PC-9 (cell line): ENCODE data around the gene FAM168A. TPM values are rescaled to one million over a fixed set of nuclear protein-coding genes. Genes with fewer than 3 reads are reported as not detected.

Experiments used
- BruUV-seq: library from RNA; stranded (reverse); fragments of 400-500 nt; replicated peaks from 2 replicates; lab custom pipeline; 2021; lab: Mats Ljungman, UMichigan
- CTCF ChIA-PET: fragments of 300-600 bp; sonication (Branson Sonifier 250); formaldehyde crosslinking; loops from one replicate; lab custom pipeline; 2022; ENCODE audit warnings: antibody characterized with exemption; lab: Charles Lee
- POLR2A ChIA-PET: fragments of 300-600 bp; sonication (Branson Sonifier 250); formaldehyde crosslinking; loops from one replicate; lab custom pipeline; 2022; ENCODE audit warnings: antibody characterized with exemption; ENCODE audit not compliant: unreplicated experiment; lab: Charles Lee
- DNase-seq, 2 experiments: peaks; one replicate each; pipeline versions ENCODE4 v3.0.0 to v3.0.0-alpha.2; 2015 to 2022; ENCODE audit warnings: mixed read lengths in 1 of 2
- H2AFZ ChIP-seq: fragments of 200-600 bp; sonication (generic); 2 replicates; pipeline ENCODE4 v1.8.1; 2017; ENCODE audit warnings: antibody characterized with exemption
- H3F3A ChIP-seq: fragments of 200-600 bp; sonication (generic); 2 replicates; pipeline ENCODE4 v1.8.1; 2017; ENCODE audit warnings: antibody characterized with exemption, mild to moderate bottlenecking, low read depth; ENCODE audit not compliant: insufficient read depth
- H3K27ac ChIP-seq: fragments of 200-600 bp; sonication (generic); 2 replicates; pipeline ENCODE4 v1.6.1; 2016; ENCODE audit warnings: mixed run types
- H3K27me3 ChIP-seq: fragments of 200-600 bp; sonication (generic); 2 replicates; pipeline ENCODE4 v1.6.1; 2016; ENCODE audit warnings: low read depth, mixed run types; ENCODE audit not compliant: insufficient read depth
- H3K36me3 ChIP-seq: fragments of 200-600 bp; sonication (generic); 2 replicates; pipeline ENCODE4 v1.6.1; 2016; ENCODE audit warnings: low read depth, mixed run types
- H3K4me1 ChIP-seq: fragments of 200-600 bp; sonication (generic); replicated peaks from 2 replicates; pipeline ENCODE4 v1.6.1; 2016; ENCODE audit warnings: mixed run types; ENCODE audit not compliant: insufficient read depth
- H3K4me2 ChIP-seq: fragments of 200-600 bp; sonication (generic); 2 replicates; pipeline ENCODE4 v1.6.1; 2017; ENCODE audit warnings: mixed run types
- H3K4me3 ChIP-seq: fragments of 200-600 bp; sonication (generic); 2 replicates; pipeline ENCODE4 v1.6.1; 2016; ENCODE audit warnings: mixed run types
- H3K79me2 ChIP-seq: fragments of 200-600 bp; sonication (generic); 2 replicates; pipeline ENCODE4 v1.6.1; 2017; ENCODE audit warnings: low read depth, mixed run types
- H3K9me2 ChIP-seq: fragments of 200-600 bp; sonication (generic); 2 replicates; pipeline ENCODE4 v1.8.1; 2017; ENCODE audit warnings: mild to moderate bottlenecking; ENCODE audit not compliant: insufficient read depth
- H3K9me3 ChIP-seq: fragments of 200-600 bp; sonication (generic); 2 replicates; pipeline ENCODE4 v1.8.1; 2016; ENCODE audit warnings: low read depth; ENCODE audit not compliant: insufficient read depth
- H4K20me1 ChIP-seq: fragments of 200-600 bp; sonication (generic); 2 replicates; pipeline ENCODE4 v1.8.1; 2017; ENCODE audit not compliant: insufficient read depth
- CTCF ChIP-seq: fragments of 200-600 bp; sonication (generic); conservative IDR thresholded peaks from 2 replicates; pipeline ENCODE4 v1.6.1; 2017; ENCODE audit warnings: mixed run types, antibody characterized with exemption, mild to moderate bottlenecking, moderate library complexity
- EZH2 ChIP-seq: fragments of 200-600 bp; sonication (generic); IDR thresholded peaks from 2 replicates; pipeline ENCODE4 v1.8.0; 2017; ENCODE audit warnings: antibody characterized with exemption, low read depth
- intact Hi-C: fragments of 100-400 bp; cut with micrococcal nuclease; formaldehyde crosslinking; loops from one replicate; pipeline ENCODE4 v1.10.0; 2022; ENCODE audit not compliant: unreplicated experiment
- total RNA-seq: library from RNA; stranded (reverse); gene quantifications from 2 replicates; pipeline ENCODE4 v1.2.3, GENCODE V29; 2021

Gene FAM168A
- total RNA-seq, 1 experiment from 2014 or later = 51.2 TPM

GRCh38 chr11:73396251-73396930, 201.5 kb downstream of the FAM168A start:
- no peaks in the 10 kb centered on the region for H3K27me3 ChIP-seq
- ChIA-PET POLR2A (interaction anchor here (0.7 kb wide), 1 partner anchor 558 kb away, joined by 5 read pairs; no protein-coding TSS in a partner anchor), CTCF (interaction anchor here (1.1 kb wide), 1 partner anchor 46 kb away, joined by 3 read pairs; no protein-coding TSS in a partner anchor)
- H2AFZ ChIP-seq = no peak overlapping the region
- no TSS peak for BruUV-seq
- H3K27ac ChIP-seq = no peak overlapping the region
- no peaks in the 10 kb centered on the region for H3K79me2 ChIP-seq
- H3K4me1 ChIP-seq = no peaks in the 10 kb centered on the region
- H3K9me2 ChIP-seq = no peaks in the 10 kb centered on the region
- DNase-seq = no peak
- intact Hi-C loops = no loop called here
- H3K4me3 ChIP-seq = no peak overlapping the region
- no peak overlapping the region for H3K4me2 ChIP-seq
- no peaks in the 10 kb centered on the region for H3F3A ChIP-seq
- H3K9me3 ChIP-seq = no peaks in the 10 kb centered on the region
- no peaks in the 10 kb centered on the region; the same call in 1 of the 2 replicates for H4K20me1 ChIP-seq
- no peaks in the 10 kb centered on the region for H3K36me3 ChIP-seq
- TF ChIP-seq EZH2 (no peak), CTCF (no peak)

- no peak overlapping the region for H3K4me2 ChIP-seq
- CTCF ChIA-PET = interaction anchor here (1.1 kb wide), 1 partner anchor 46 kb away, joined by 3 read pairs; no protein-coding TSS in a partner anchor
- H3K79me2 ChIP-seq = no peaks in the 10 kb centered on the region
Measured at GRCh38 chr11:73395297-73396208, 202.4 kb downstream of the FAM168A start.

More at GRCh38 chr11:73395297-73396208, 202.4 kb downstream of the FAM168A start:
- no TSS peak for BruUV-seq
- POLR2A ChIA-PET = no interaction called here
- H4K20me1 ChIP-seq = no peaks in the 10 kb centered on the region; the same call in 1 of the 2 replicates
- no peaks in the 10 kb centered on the region for H3K4me1 ChIP-seq
- H3K4me3 ChIP-seq = no peak overlapping the region
- DNase-seq = no peak
- TF ChIP-seq EZH2 (no peak), CTCF (no peak)
- no peak overlapping the region for H2AFZ ChIP-seq
- no peak overlapping the region for H3K27ac ChIP-seq
- H3F3A ChIP-seq = no peaks in the 10 kb centered on the region
- H3K36me3 ChIP-seq = no peaks in the 10 kb centered on the region
- no peaks in the 10 kb centered on the region for H3K9me3 ChIP-seq
- no peaks in the 10 kb centered on the region for H3K27me3 ChIP-seq
- intact Hi-C loops = no loop called here
- no peaks in the 10 kb centered on the region for H3K9me2 ChIP-seq
